ENCODE results near the gene SLCO1A2.

DNA sequence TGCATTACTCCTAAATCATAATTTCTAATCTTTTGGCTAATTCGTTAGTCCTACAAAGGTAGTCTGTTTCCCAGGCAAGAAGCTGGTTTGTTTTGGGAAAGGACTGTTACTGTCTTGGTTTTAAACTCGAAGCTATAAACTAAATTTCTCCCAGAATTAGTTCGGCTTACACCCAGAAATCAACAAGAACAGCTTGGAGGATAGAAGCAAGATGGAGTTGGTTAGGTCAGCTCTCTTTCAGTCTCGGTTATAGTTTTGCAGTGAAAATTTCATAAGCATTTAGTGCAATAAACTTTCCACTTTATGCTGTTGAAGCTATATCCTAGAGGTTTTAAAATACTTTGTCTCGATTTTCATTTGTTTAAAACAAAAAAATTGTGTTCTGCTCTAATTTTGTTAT lies 100.3 kb downstream of the SLCO1A2 start:
- TF ChIP-seq MBNL3 (CRISPR knock-in tag; conservative IDR thresholded peaks at IDR 0.05) (no peak), EP300 (IDR thresholded peaks at IDR 0.05; ENCODE audit: low read depth in 2 of 2, low read length in 2 of 2) (no peak), EP300 (CRISPR knock-in tag; IDR thresholded peaks at IDR 0.05; ENCODE audit: borderline replicate concordance) (no peak), ZNF713 (CRISPR knock-in tag; IDR thresholded peaks at IDR 0.05) (no peak), CTCF (CRISPR knock-in tag; IDR thresholded peaks at IDR 0.05) (no peak), ZNF446 (CRISPR knock-in tag; IDR thresholded peaks at IDR 0.05) (no peak), YY1 (IDR thresholded peaks at IDR 0.05; ENCODE audit: insufficient read depth, insufficient replicate concordance, low read depth, low read length) (no peak), TBP (CRISPR knock-in tag; IDR thresholded peaks at IDR 0.05) (no peak), ZHX1 (CRISPR knock-in tag; IDR thresholded peaks at IDR 0.05; ENCODE audit: low read depth) (no peak), POLR2A (IDR thresholded peaks at IDR 0.05; ENCODE audit: insufficient read depth in 1 of 2, low read depth in 2 of 2, low read length in 2 of 2) (no peak), ZBTB21 (CRISPR knock-in tag; IDR thresholded peaks at IDR 0.05) (no peak), MYNN (CRISPR knock-in tag; IDR thresholded peaks at IDR 0.05; ENCODE audit: low read depth) (no peak), ZNF337 (CRISPR knock-in tag; IDR thresholded peaks at IDR 0.05; ENCODE audit: borderline replicate concordance, low read depth) (no peak)
